B cell (primary cell): ENCODE results near the gene NYAP2. TPM values are rescaled to one million over a fixed set of nuclear protein-coding genes. Genes with fewer than 3 reads are reported as not detected.

Experiments
- ATAC-seq: fragments of 200-7000 bp; cut with Tn5 transposase; one replicate; pipeline ENCODE4 v1.10.0; 2021; ENCODE audit warnings: low read depth, mild to moderate bottlenecking, moderate number of reproducible peaks, moderate library complexity
- CTCF ChIA-PET: fragments of 350-600 bp; sonication (Branson Sonifier 250); formaldehyde crosslinking; loops from one replicate; lab custom pipeline; 2021; ENCODE audit warnings: antibody characterized with exemption, inconsistent platforms; lab: Charles Lee
- POLR2A ChIA-PET: fragments of 350-600 bp; sonication (Branson Sonifier 250); formaldehyde crosslinking; loops from one replicate; lab custom pipeline; 2021; ENCODE audit warnings: antibody characterized with exemption; lab: Charles Lee
- DNase-seq: peaks from one replicate; pipeline ENCODE4 v3.0.0; 2013
- H2AFZ ChIP-seq: 2 replicates; pipeline ENCODE4 v1.6.1; 2012; ENCODE audit warnings: mild to moderate bottlenecking, low read depth, low read length; ENCODE audit not compliant: insufficient read depth, poor library complexity, severe bottlenecking
- H3K27ac ChIP-seq, 2 donors: 1 replicate in 1 of 2; 2 replicates in 1 of 2; pipeline ENCODE4 v1.5.1; 2012 to 2013; ENCODE audit warnings: low read length in 2 of 2, mild to moderate bottlenecking in 2 of 2, moderate library complexity in 1 of 2
- H3K27me3 ChIP-seq, 4 experiments: fragments of 200-600 bp in 1 of 4; sonication (generic) in 1 of 4; replicated peaks in 1 of 4; 1 replicate in 2 of 4; 2 replicates in 2 of 4; pipeline versions ENCODE4 v1.6.1 to v1.7.0; 2013 to 2016; ENCODE audit warnings: low read length in 3 of 4, mild to moderate bottlenecking in 2 of 4, mixed read lengths in 1 of 4, moderate library complexity in 1 of 4; ENCODE audit not compliant: insufficient read depth in 4 of 4, control insufficient read depth in 3 of 4; ENCODE audit errors: control extremely low read depth in 1 of 4
- H3K36me3 ChIP-seq, 2 experiments: replicated peaks in 1 of 2; 1 replicate in 1 of 2; 2 replicates in 1 of 2; pipeline versions ENCODE4 v1.6.1 to v1.7.1; 2013; ENCODE audit warnings: low read length in 1 of 2; ENCODE audit not compliant: insufficient read depth in 2 of 2, control insufficient read depth in 1 of 2; ENCODE audit errors: control extremely low read depth in 1 of 2, extremely low read depth in 1 of 2
- H3K4me1 ChIP-seq, 2 donors: fragments of 200-600 bp in 1 of 2; sonication (generic) in 1 of 2; 1 replicate in 1 of 2; 2 replicates in 1 of 2; pipeline versions ENCODE4 v1.5.1 to v1.6.1; 2013 to 2017; ENCODE audit warnings: low read length in 2 of 2; ENCODE audit not compliant: control insufficient read depth in 2 of 2, insufficient read depth in 2 of 2
- H3K4me2 ChIP-seq: replicated peaks from 2 replicates; pipeline ENCODE3; 2012; ENCODE audit warnings: mild to moderate bottlenecking, low read depth, low read length; ENCODE audit not compliant: poor library complexity, severe bottlenecking
- H3K4me3 ChIP-seq, 5 experiments: fragments of 200-600 bp in 1 of 5; sonication (generic) in 1 of 5; 1 replicate in 3 of 5; 2 replicates in 2 of 5; pipeline versions ENCODE4 v1.5.1 to v1.7.0; 2011 to 2016; ENCODE audit warnings: low read length in 4 of 5, mild to moderate bottlenecking in 4 of 5, low read depth in 2 of 5, control low read depth in 1 of 5, moderate library complexity in 1 of 5; ENCODE audit not compliant: insufficient read depth in 1 of 5; ENCODE audit errors: control extremely low read depth in 1 of 5, extremely low read depth in 1 of 5
- H3K79me2 ChIP-seq: fragments of 200-600 bp; sonication (generic); one replicate; pipeline ENCODE4 v1.6.0; 2016; ENCODE audit warnings: low read length; ENCODE audit not compliant: control insufficient read depth, insufficient read depth
- H3K9ac ChIP-seq: fragments of 200-600 bp; sonication (generic); 2 replicates; pipeline ENCODE4 v1.6.1; 2017; ENCODE audit warnings: mild to moderate bottlenecking, low read length, moderate library complexity
- H3K9me3 ChIP-seq, 3 donors: one replicate each; pipeline versions ENCODE4 v1.6.1 to v1.7.1; 2013; ENCODE audit warnings: low read length in 2 of 3; ENCODE audit not compliant: control insufficient read depth in 2 of 3, insufficient read depth in 1 of 3; ENCODE audit errors: control extremely low read depth in 1 of 3
- H4K20me1 ChIP-seq: 2 replicates; pipeline ENCODE4 v1.6.0; 2012; ENCODE audit warnings: mild to moderate bottlenecking, low read length; ENCODE audit not compliant: insufficient read depth, control insufficient read depth, poor library complexity, severe bottlenecking
- H3K27ac Mint-ChIP-seq: one replicate; pipeline ENCODE4 v1.8.0; 2021; ENCODE audit warnings: mixed read lengths
- H3K27me3 Mint-ChIP-seq: one replicate; pipeline ENCODE4 v1.8.0; 2021; ENCODE audit warnings: mixed read lengths
- H3K4me1 Mint-ChIP-seq: one replicate; pipeline ENCODE4 v1.8.0; 2021; ENCODE audit warnings: mixed read lengths
- H3K4me3 Mint-ChIP-seq: one replicate; pipeline ENCODE4 v1.8.0; 2021; ENCODE audit warnings: mixed read lengths
- H3K9me3 Mint-ChIP-seq: one replicate; pipeline ENCODE4 v1.8.0; 2022; ENCODE audit warnings: mixed read lengths; ENCODE audit not compliant: insufficient read depth
- EZH2 ChIP-seq: IDR thresholded peaks from 2 replicates; pipeline ENCODE4 v1.6.1; 2012; ENCODE audit warnings: borderline replicate concordance, low read depth, mild to moderate bottlenecking, moderate library complexity, low read length; ENCODE audit not compliant: insufficient read depth, poor library complexity, severe bottlenecking
- WGBS: methylation state at CpG from one replicate; pipeline ENCODE4 v1.1.5; 2013; ENCODE audit warnings: missing lambda C conversion rate; ENCODE audit not compliant: insufficient coverage; 5-methylcytosine and 5-hydroxymethylcytosine counted together
- intact Hi-C: fragments of 100-400 bp; cut with micrococcal nuclease; formaldehyde crosslinking; loops from one replicate; pipeline ENCODE4 v1.10.0; 2022
- polyA plus RNA-seq: library from polyadenylated mRNA; depleted of rRNA; stranded (reverse); fragments of >200 nt; gene quantifications from 2 replicates; pipeline ENCODE4 v1.2.3, GENCODE V29; 2012
- small RNA-seq: library from RNA; depleted of rRNA; stranded (forward); fragments of <200 nt; gene quantifications from one replicate; pipeline ENCODE3, GENCODE V24; 2012; ENCODE audit warnings: low replicate concordance, low read depth; ENCODE audit not compliant: insufficient read length
- total RNA-seq, 2 donors: library from RNA; stranded (reverse); fragments of 120-200 nt in 1 of 2; gene quantifications; 1 replicate in 1 of 2; 2 replicates in 1 of 2; pipeline versions ENCODE4 v1.2.3 to v1.2.4, GENCODE V29; 2013 to 2022
- TF ChIP-seq, protein P1 (sequence below): fragments of 200-600 bp; IDR thresholded peaks from one replicate; pipeline ENCODE4 v1.8.0; 2022; ENCODE audit warnings: antibody characterized with exemption, mild to moderate bottlenecking

NYAP2 gene
- total and polyA plus RNA-seq, 2 donors (not counting 1 experiment from before 2014, with no cell fraction given): 0.12 to 0.17 TPM

- H3K36me3 ChIP-seq: no peaks in the 10 kb centered on the region
- CTCF ChIA-PET: no interaction called here
- ATAC-seq: no peak
- intact Hi-C loops: no loop called here
- no peaks in the 10 kb centered on the region for H3K9me3 Mint-ChIP-seq
- no CpG with 5 or more reads among the region's 2 CpGs for WGBS
- H3K27ac ChIP-seq: no peak overlapping the region
- H3K79me2 ChIP-seq: no peaks in the 10 kb centered on the region
- no peak overlapping the region for H3K9ac ChIP-seq
- H3K27me3 Mint-ChIP-seq: peaks cover 4% of the 10 kb centered on the region
- no peak overlapping the region for H3K4me2 ChIP-seq
- TF ChIP-seq, protein P1, sequence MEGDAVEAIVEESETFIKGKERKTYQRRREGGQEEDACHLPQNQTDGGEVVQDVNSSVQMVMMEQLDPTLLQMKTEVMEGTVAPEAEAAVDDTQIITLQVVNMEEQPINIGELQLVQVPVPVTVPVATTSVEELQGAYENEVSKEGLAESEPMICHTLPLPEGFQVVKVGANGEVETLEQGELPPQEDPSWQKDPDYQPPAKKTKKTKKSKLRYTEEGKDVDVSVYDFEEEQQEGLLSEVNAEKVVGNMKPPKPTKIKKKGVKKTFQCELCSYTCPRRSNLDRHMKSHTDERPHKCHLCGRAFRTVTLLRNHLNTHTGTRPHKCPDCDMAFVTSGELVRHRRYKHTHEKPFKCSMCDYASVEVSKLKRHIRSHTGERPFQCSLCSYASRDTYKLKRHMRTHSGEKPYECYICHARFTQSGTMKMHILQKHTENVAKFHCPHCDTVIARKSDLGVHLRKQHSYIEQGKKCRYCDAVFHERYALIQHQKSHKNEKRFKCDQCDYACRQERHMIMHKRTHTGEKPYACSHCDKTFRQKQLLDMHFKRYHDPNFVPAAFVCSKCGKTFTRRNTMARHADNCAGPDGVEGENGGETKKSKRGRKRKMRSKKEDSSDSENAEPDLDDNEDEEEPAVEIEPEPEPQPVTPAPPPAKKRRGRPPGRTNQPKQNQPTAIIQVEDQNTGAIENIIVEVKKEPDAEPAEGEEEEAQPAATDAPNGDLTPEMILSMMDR: no peak
- no peak for TF ChIP-seq EZH2
- no peak overlapping the region for H3K4me3 ChIP-seq
- POLR2A ChIA-PET: no interaction called here
- no peak overlapping the region for H3K27ac Mint-ChIP-seq
- no peaks in the 10 kb centered on the region for H3K9me3 ChIP-seq
- H4K20me1 ChIP-seq: no peaks in the 10 kb centered on the region
- no peaks in the 10 kb centered on the region for H3K27me3 ChIP-seq
- H3K4me1 Mint-ChIP-seq: peaks cover 4% of the 10 kb centered on the region
- no peak for DNase-seq
- H3K4me3 Mint-ChIP-seq: no peak overlapping the region
- H2AFZ ChIP-seq: no peak overlapping the region
- H3K4me1 ChIP-seq: no peaks in the 10 kb centered on the region
These were observed 298.4 kb downstream of the NYAP2 start for GRCh38 chr2:225697936-225698335.

Small RNA genes within 50 kb of the gene (small RNA-seq; reads per million reads assigned to genes)
- gene AC016717.1: not detected
